ENCODE measurements around the gene PARVB.

GRCh38 chr22:44037519-44038375, 13.6 kb downstream of the PARVB start:
- TF ChIP-seq, protein P1, sequence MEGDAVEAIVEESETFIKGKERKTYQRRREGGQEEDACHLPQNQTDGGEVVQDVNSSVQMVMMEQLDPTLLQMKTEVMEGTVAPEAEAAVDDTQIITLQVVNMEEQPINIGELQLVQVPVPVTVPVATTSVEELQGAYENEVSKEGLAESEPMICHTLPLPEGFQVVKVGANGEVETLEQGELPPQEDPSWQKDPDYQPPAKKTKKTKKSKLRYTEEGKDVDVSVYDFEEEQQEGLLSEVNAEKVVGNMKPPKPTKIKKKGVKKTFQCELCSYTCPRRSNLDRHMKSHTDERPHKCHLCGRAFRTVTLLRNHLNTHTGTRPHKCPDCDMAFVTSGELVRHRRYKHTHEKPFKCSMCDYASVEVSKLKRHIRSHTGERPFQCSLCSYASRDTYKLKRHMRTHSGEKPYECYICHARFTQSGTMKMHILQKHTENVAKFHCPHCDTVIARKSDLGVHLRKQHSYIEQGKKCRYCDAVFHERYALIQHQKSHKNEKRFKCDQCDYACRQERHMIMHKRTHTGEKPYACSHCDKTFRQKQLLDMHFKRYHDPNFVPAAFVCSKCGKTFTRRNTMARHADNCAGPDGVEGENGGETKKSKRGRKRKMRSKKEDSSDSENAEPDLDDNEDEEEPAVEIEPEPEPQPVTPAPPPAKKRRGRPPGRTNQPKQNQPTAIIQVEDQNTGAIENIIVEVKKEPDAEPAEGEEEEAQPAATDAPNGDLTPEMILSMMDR (IDR thresholded peaks at IDR 0.05) = no peak
- no peak for TF ChIP-seq POLR2A (IDR thresholded peaks at IDR 0.05)

Data from uterus (tissue), 2 donors.